ENCODE data around the gene DERL2.

GRCh38 chr17:5480962-5481361 is 5.0 kb downstream of the DERL2 start:
- TF ChIP-seq CTCF (optimal IDR thresholded peaks at IDR 0.05 in 1 of 3, IDR thresholded peaks at IDR 0.05 in 1 of 3, conservative IDR thresholded peaks at IDR 0.05 in 1 of 3; ENCODE audit: extremely low read depth in 1 of 3, insufficient read depth in 2 of 3, low read length in 3 of 3) = no peak
- TF ChIP-seq EZH2 (IDR thresholded peaks at IDR 0.05; ENCODE audit: low read length) = no peak

Data from keratinocyte (primary cell).